Esophagus squamous epithelium (tissue), 4 donors: ENCODE measurements around the gene TBC1D20.

Source experiments
- CTCF ChIP-seq, 6 experiments: fragments of 450-650 bp in 4 of 6; fragments of 200-600 bp in 2 of 6; sonication (generic) in 2 of 6; IDR thresholded peaks; one replicate each; pipeline ENCODE4 v1.5.1; 2016 to 2019; ENCODE audit warnings: antibody characterized with exemption in 6 of 6, mild to moderate bottlenecking in 4 of 6, moderate library complexity in 4 of 6
- POLR2A ChIP-seq, 4 donors: fragments of 450-650 bp; IDR thresholded peaks; one replicate each; pipeline ENCODE4 v1.6.1; 2017; ENCODE audit warnings: antibody characterized with exemption in 4 of 4, mild to moderate bottlenecking in 4 of 4, moderate library complexity in 3 of 4

- TF ChIP-seq CTCF (IDR thresholded peaks at IDR 0.05) (no peak), POLR2A (IDR thresholded peaks at IDR 0.05) (no peak)
Measured at GRCh38 chr20:427401-427800, 34.9 kb downstream of the TBC1D20 start.
